ENCODE measurements around the gene GNB1L.

- no peak for TF ChIP-seq CTCF (IDR thresholded peaks at IDR 0.05; ENCODE audit: poor library complexity, severe bottlenecking)
- TF ChIP-seq REST (IDR thresholded peaks at IDR 0.05; ENCODE audit: borderline replicate concordance), result no peak
- TF ChIP-seq SMC3 (conservative IDR thresholded peaks at IDR 0.05; ENCODE audit: poor library complexity), result no peak
These were observed 12.9 kb downstream of the GNB1L start for GRCh38 chr22:19841641-19842392.
